Stimulated activated CD4-positive, alpha-beta T cell treated with anti-CD3 and anti-CD28 coated beads, TNF-alpha, amount 100 ng/mL, for 1 hour (primary cell): ENCODE results near the gene FOXR1.
"Not testable (repeated sequence)": the region's sequence is repeated elsewhere in the genome, so short reads cannot be mapped to it uniquely, and the experiment has no call there.

Experiments
- DNase-seq, 3 donors: peaks; one replicate each; pipeline ENCODE4 v3.0.0-alpha.2; 2020; ENCODE audit warnings: low read depth in 3 of 3, low spot score in 1 of 3

FOXR1 gene

GRCh38 chr11:118996926-118997626 is 25.5 kb downstream of the FOXR1 start:
- no peak for DNase-seq

GRCh38 chr11:118997627-118998387 is 26.2 kb downstream of the FOXR1 start, which contains the start of gene CENATAC:
CENATAC (plus strand) TSS chr11:118998138; CDS start chr11:118998198, 60 bp downstream.
- peak; percentile 90 to 93 (median 92) for DNase-seq

- no peak for DNase-seq
Observed at GRCh38 chr11:118998388-118998717, 26.8 kb downstream of the FOXR1 start.

- no peak for DNase-seq
Observed at GRCh38 chr11:118998822-118999221, 27.3 kb downstream of the FOXR1 start.

- DNase-seq = no peak
Observed at GRCh38 chr11:119000906-119001305, 29.3 kb downstream of the FOXR1 start.

GRCh38 chr11:119006656-119007055 is 35.1 kb downstream of the FOXR1 start:
- DNase-seq = no peak

- DNase-seq = no peak
Observed at GRCh38 chr11:119011476-119012053, 40.0 kb downstream of the FOXR1 start.

- DNase-seq = no peak
Observed at GRCh38 chr11:119012629-119013170, 41.1 kb downstream of the FOXR1 start.

GRCh38 chr11:119014209-119014924 is 42.8 kb downstream of the FOXR1 start:
- DNase-seq = no peak

GRCh38 chr11:119015054-119015611 is 43.6 kb downstream of the FOXR1 start:
- no peak for DNase-seq

GRCh38 chr11:119016216-119017009 is 44.9 kb downstream of the FOXR1 start:
- DNase-seq = no peak

- DNase-seq = not testable (repeated sequence)
Observed at GRCh38 chr11:119017377-119017776, 45.8 kb downstream of the FOXR1 start.

- DNase-seq = peak; percentile 86 to 87 (median 87)
Observed at GRCh38 chr11:119018074-119018938, 46.7 kb downstream of the FOXR1 start, which contains the start of the genes RPS25 and TRAPPC4. RPS25 (minus strand) TSS chr11:119018343; CDS start chr11:119018284, 59 bp downstream. TRAPPC4 (plus strand) TSS chr11:119018766; CDS start chr11:119018796, 30 bp downstream.

- no peak for DNase-seq
Observed at GRCh38 chr11:119019996-119020395, 48.4 kb downstream of the FOXR1 start.

GRCh38 chr11:119021631-119022030 is 50.1 kb downstream of the FOXR1 start:
- no peak for DNase-seq

- DNase-seq = no peak
Observed at GRCh38 chr11:119023741-119024140, 52.2 kb downstream of the FOXR1 start.

GRCh38 chr11:119024430-119025098 is 53.0 kb downstream of the FOXR1 start:
- DNase-seq = no peak

GRCh38 chr11:119025099-119025473 is 53.5 kb downstream of the FOXR1 start:
- no peak for DNase-seq
